Caco-2 (cell line): Measurements from ENCODE around the gene ELL2. TPM values are rescaled to one million over a fixed set of nuclear protein-coding genes. Genes with fewer than 3 reads are reported as not detected.
A peak's percentile ranks its signal among the peaks of the same experiment; 100 is the strongest.

Experiments
- BruUV-seq: library from RNA; stranded (reverse); fragments of 400-500 nt; replicated peaks from 2 replicates; lab custom pipeline; 2021; lab: Mats Ljungman, UMichigan
- CTCF ChIA-PET: fragments of 300-600 bp; sonication (Branson Sonifier 250); formaldehyde crosslinking; loops from one replicate; lab custom pipeline; 2022; ENCODE audit warnings: antibody characterized with exemption; lab: Charles Lee
- POLR2A ChIA-PET: fragments of 300-600 bp; sonication (Branson Sonifier 250); formaldehyde crosslinking; loops from one replicate; lab custom pipeline; 2022; ENCODE audit warnings: antibody characterized with exemption; lab: Charles Lee
- DNase-seq, 2 experiments: peaks; one replicate each; pipeline versions ENCODE4 v3.0.0 to v3.0.0-alpha.2; 2020 to 2022
- H3K27me3 ChIP-seq: replicated peaks from 2 replicates; pipeline ENCODE4 v1.6.0; 2011; ENCODE audit warnings: low read length; ENCODE audit not compliant: control insufficient read depth, insufficient read depth
- H3K36me3 ChIP-seq: 2 replicates; pipeline ENCODE4 v1.5.1; 2011; ENCODE audit warnings: low read length; ENCODE audit not compliant: control insufficient read depth, insufficient read depth
- H3K4me1 ChIP-seq: fragments of 250-450 bp; sonication (Bioruptor Pico); 2 replicates; pipeline ENCODE4 v1.5.1; 2020; ENCODE audit warnings: mild to moderate bottlenecking
- H3K4me3 ChIP-seq: 2 replicates; pipeline ENCODE4 v1.5.1; 2011; ENCODE audit warnings: low read depth, mild to moderate bottlenecking, control low read depth, low read length
- H3K9me3 ChIP-seq: fragments of 250-450 bp; sonication (Bioruptor Pico); 2 replicates; pipeline ENCODE4 v1.5.1; 2020; ENCODE audit warnings: mild to moderate bottlenecking, moderate library complexity
- H3K27ac Mint-ChIP-seq: one replicate; pipeline ENCODE4 v1.8.0; 2022; ENCODE audit warnings: mixed read lengths; ENCODE audit not compliant: unreplicated experiment
- H3K27me3 Mint-ChIP-seq: one replicate; pipeline ENCODE4 v1.8.0; 2022; ENCODE audit warnings: mixed read lengths; ENCODE audit not compliant: insufficient read depth, unreplicated experiment
- H3K36me3 Mint-ChIP-seq: one replicate; pipeline ENCODE4 v1.8.0; 2022; ENCODE audit warnings: mild to moderate bottlenecking, mixed read lengths; ENCODE audit not compliant: insufficient read depth, unreplicated experiment
- H3K4me1 Mint-ChIP-seq: one replicate; pipeline ENCODE4 v1.8.0; 2022; ENCODE audit warnings: low read depth, mixed read lengths; ENCODE audit not compliant: unreplicated experiment
- H3K4me3 Mint-ChIP-seq: one replicate; pipeline ENCODE4 v1.8.0; 2022; ENCODE audit warnings: mild to moderate bottlenecking, moderate library complexity, mixed read lengths; ENCODE audit not compliant: unreplicated experiment
- H3K9me3 Mint-ChIP-seq: one replicate; pipeline ENCODE4 v1.8.0; 2022; ENCODE audit warnings: mixed read lengths; ENCODE audit not compliant: unreplicated experiment
- intact Hi-C: fragments of 100-400 bp; cut with micrococcal nuclease; formaldehyde crosslinking; loops from one replicate; pipeline ENCODE4 v1.10.0; 2022; ENCODE audit not compliant: unreplicated experiment
- total RNA-seq: library from RNA; stranded (reverse); gene quantifications from 2 replicates; pipeline ENCODE4 v1.2.3, GENCODE V29; 2022
- TF ChIP-seq, protein P1 (sequence below), 2 experiments: fragments of 200-600 bp in 1 of 2; IDR thresholded peaks; 1 replicate in 1 of 2; 2 replicates in 1 of 2; pipeline versions ENCODE4 v1.5.1 to v1.8.0; 2011 to 2022; ENCODE audit warnings: antibody characterized with exemption in 1 of 2, control low read depth in 1 of 2, inconsistent platforms in 1 of 2, low read depth in 1 of 2, low read length in 1 of 2, mild to moderate bottlenecking in 1 of 2, moderate library complexity in 1 of 2; ENCODE audit not compliant: insufficient read depth in 1 of 2, severe bottlenecking in 1 of 2, unreplicated experiment in 1 of 2

ELL2 gene
- total RNA-seq, 1 experiment from 2014 or later: 81.0 TPM

DNA sequence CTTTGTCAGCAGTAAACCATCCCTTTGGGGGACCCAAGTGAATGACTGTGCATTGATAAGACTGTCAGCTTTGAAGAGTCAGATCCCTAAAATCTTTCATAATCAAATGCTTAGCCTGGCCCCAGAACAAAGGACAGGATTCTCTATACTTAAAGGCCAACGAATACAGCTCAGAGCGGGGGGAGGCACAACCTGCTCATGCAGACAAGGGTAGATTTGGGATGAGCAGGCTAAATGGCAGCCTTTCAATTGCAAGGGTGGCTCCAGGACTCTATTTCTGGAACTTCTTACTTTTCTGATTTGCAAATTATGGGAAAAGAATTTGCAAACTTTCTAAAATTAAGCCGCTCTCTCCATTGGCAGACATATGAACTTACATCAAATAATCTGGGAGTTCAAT is 66.4 kb downstream of the ELL2 start:
- no peaks in the 10 kb centered on the region for H3K4me1 Mint-ChIP-seq
- intact Hi-C loops: no loop called here
- H3K36me3 ChIP-seq: peaks cover 4% of the 10 kb centered on the region
- no peak overlapping the region for H3K4me3 Mint-ChIP-seq
- ChIA-PET POLR2A (no interaction called here), CTCF (no interaction called here)
- H3K9me3 Mint-ChIP-seq: no peaks in the 10 kb centered on the region
- H3K9me3 ChIP-seq: no peaks in the 10 kb centered on the region
- no peak overlapping the region for H3K4me3 ChIP-seq
- peaks cover 71% of the 10 kb centered on the region for H3K36me3 Mint-ChIP-seq
- TF ChIP-seq, protein P1, sequence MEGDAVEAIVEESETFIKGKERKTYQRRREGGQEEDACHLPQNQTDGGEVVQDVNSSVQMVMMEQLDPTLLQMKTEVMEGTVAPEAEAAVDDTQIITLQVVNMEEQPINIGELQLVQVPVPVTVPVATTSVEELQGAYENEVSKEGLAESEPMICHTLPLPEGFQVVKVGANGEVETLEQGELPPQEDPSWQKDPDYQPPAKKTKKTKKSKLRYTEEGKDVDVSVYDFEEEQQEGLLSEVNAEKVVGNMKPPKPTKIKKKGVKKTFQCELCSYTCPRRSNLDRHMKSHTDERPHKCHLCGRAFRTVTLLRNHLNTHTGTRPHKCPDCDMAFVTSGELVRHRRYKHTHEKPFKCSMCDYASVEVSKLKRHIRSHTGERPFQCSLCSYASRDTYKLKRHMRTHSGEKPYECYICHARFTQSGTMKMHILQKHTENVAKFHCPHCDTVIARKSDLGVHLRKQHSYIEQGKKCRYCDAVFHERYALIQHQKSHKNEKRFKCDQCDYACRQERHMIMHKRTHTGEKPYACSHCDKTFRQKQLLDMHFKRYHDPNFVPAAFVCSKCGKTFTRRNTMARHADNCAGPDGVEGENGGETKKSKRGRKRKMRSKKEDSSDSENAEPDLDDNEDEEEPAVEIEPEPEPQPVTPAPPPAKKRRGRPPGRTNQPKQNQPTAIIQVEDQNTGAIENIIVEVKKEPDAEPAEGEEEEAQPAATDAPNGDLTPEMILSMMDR (IDR thresholded peaks at IDR 0.05; ENCODE audit: insufficient read depth in 1 of 2, low read depth in 1 of 2, low read length in 1 of 2, severe bottlenecking in 1 of 2, unreplicated experiment in 1 of 2): no peak
- no TSS peak for BruUV-seq
- H3K27ac Mint-ChIP-seq: no peak overlapping the region
- no peaks in the 10 kb centered on the region for H3K27me3 Mint-ChIP-seq
- H3K4me1 ChIP-seq: no peaks in the 10 kb centered on the region
- H3K27me3 ChIP-seq: no peaks in the 10 kb centered on the region
- DNase-seq: no peak

DNA sequence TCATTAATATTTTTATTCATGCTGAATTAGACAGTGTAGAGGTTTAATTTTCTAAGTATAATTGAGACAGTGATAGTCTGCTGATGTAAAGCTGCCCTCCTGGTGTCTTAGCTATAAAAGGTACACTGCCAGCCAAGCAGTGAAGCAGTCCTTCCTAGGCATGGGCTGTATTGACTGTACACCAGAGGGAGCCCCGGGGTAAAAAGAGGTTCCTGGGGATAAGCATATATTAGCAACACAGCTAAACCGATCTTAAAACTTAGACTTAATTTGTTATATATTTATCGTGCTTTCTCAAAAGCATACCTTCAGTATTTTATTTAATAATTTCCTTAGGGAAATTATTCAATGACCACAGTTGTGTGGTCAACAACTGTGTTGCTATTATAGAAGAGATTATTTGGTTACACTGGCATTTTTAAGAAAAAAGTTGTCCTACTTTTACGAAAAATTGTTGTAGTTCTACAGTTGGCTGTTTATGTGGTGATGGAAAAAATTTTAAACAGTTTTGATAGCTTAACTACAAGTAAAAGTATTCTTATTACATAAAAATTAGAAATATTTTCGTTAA is 68.8 kb downstream of the ELL2 start:
- H3K4me3 Mint-ChIP-seq: no peak overlapping the region
- peaks cover 57% of the 10 kb centered on the region for H3K36me3 Mint-ChIP-seq
- TF ChIP-seq, protein P1 (IDR thresholded peaks at IDR 0.05; ENCODE audit: insufficient read depth in 1 of 2, low read depth in 1 of 2, low read length in 1 of 2, severe bottlenecking in 1 of 2, unreplicated experiment in 1 of 2): peak; percentile 61 to 75
- no peaks in the 10 kb centered on the region for H3K9me3 ChIP-seq
- H3K4me3 ChIP-seq: no peak overlapping the region
- H3K27me3 Mint-ChIP-seq: no peaks in the 10 kb centered on the region
- ChIA-PET CTCF (interaction anchor here (0.5 to 1.3 kb wide), 7 partner anchors 14 to 444 kb away, joined by 3 to 7 read pairs (median 4); no protein-coding TSS in a partner anchor), POLR2A (no interaction called here)
- DNase-seq: peak; percentile 65 to 72
- no peaks in the 10 kb centered on the region for H3K9me3 Mint-ChIP-seq
- no peak overlapping the region for H3K27ac Mint-ChIP-seq
- peaks cover 1% of the 10 kb centered on the region for H3K36me3 ChIP-seq
- intact Hi-C loops: loop anchor here (1.0 to 2.0 kb wide), 3 partner anchors 34 to 443 kb away; partner anchors contain the start of gene ELL2
- peaks cover 4% of the 10 kb centered on the region for H3K4me1 Mint-ChIP-seq
- BruUV-seq: no TSS peak
- H3K27me3 ChIP-seq: no peaks in the 10 kb centered on the region
- peaks cover 5% of the 10 kb centered on the region for H3K4me1 ChIP-seq

DNA sequence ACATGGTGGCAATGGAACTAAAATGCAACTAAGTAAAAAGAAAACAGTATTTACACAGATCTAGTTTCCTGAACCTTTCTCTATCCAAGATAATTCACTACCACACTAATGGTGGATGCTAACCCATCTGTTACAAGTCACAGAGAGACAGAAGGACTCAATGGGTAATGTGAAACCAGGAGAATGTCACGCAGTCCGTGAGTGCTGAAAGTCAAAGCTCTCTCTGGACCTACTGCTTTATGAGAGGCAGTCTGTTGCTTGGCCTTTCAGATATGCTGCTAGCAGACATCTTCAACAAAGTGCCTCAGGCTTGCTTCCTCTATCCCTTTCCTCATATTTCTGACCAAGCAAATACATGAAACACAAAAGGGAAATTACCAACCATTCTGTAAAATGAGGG is 70.2 kb downstream of the ELL2 start:
- Histone ChIP-seq H3K27me3 (no peaks in the 10 kb centered on the region), H3K36me3 (peaks cover 1% of the 10 kb centered on the region), H3K4me1 (peaks cover 5% of the 10 kb centered on the region), H3K4me3 (no peak overlapping the region), H3K9me3 (no peaks in the 10 kb centered on the region)
- DNase-seq: no peak
- Mint-ChIP-seq H3K9me3 (no peaks in the 10 kb centered on the region), H3K4me1 (peaks cover 7% of the 10 kb centered on the region), H3K4me3 (no peak overlapping the region), H3K27ac (no peak overlapping the region), H3K27me3 (no peaks in the 10 kb centered on the region), H3K36me3 (peaks cover 50% of the 10 kb centered on the region)
- BruUV-seq: no TSS peak
- ChIA-PET POLR2A (interaction anchor here (0.9 kb wide), 1 partner anchor 95 kb away, joined by 3 read pairs; no protein-coding TSS in a partner anchor), CTCF (no interaction called here)
- TF ChIP-seq, protein P1 (IDR thresholded peaks at IDR 0.05; ENCODE audit: insufficient read depth in 1 of 2, low read depth in 1 of 2, low read length in 1 of 2, severe bottlenecking in 1 of 2, unreplicated experiment in 1 of 2): no peak
- intact Hi-C loops: no loop called here
